GM08714 (cell line): ENCODE data around the gene RPL29.

Experiments used
- H3K4me3 ChIP-seq: fragments of 200-500 bp; sonication (Bioruptor generic); 2 replicates; pipeline ENCODE4 v1.5.1; 2014; ENCODE audit warnings: mild to moderate bottlenecking, low read length, inconsistent platforms
- ZNF274 ChIP-seq: IDR thresholded peaks from 2 replicates; pipeline ENCODE4 v1.6.1; 2012; ENCODE audit warnings: mild to moderate bottlenecking, low read depth, low read length

The RPL29 gene

GRCh38 chr3:52021489-52022268, 26.0 kb upstream of the RPL29 start:
- TF ChIP-seq ZNF274 = no peak
- no peak overlapping the region for H3K4me3 ChIP-seq

GRCh38 chr3:52020796-52021195, 25.1 kb upstream of the RPL29 start:
- H3K4me3 ChIP-seq = no peak overlapping the region
- no peak for TF ChIP-seq ZNF274

GRCh38 chr3:52019352-52020080, 23.8 kb upstream of the RPL29 start:
- no peak for TF ChIP-seq ZNF274
- H3K4me3 ChIP-seq = no peak overlapping the region

GRCh38 chr3:52018319-52019000, 22.8 kb upstream of the RPL29 start:
- TF ChIP-seq ZNF274 = no peak
- H3K4me3 ChIP-seq = no peak overlapping the region

- no peak overlapping the region for H3K4me3 ChIP-seq
- no peak for TF ChIP-seq ZNF274
Observed at GRCh38 chr3:52017586-52017985, 21.9 kb upstream of the RPL29 start.

- no peak overlapping the region for H3K4me3 ChIP-seq
- TF ChIP-seq ZNF274 = no peak
Observed at GRCh38 chr3:52015438-52016228, 19.9 kb upstream of the RPL29 start.

- TF ChIP-seq ZNF274 = no peak
- H3K4me3 ChIP-seq = no peak overlapping the region
Observed at GRCh38 chr3:52014613-52015012, 18.9 kb upstream of the RPL29 start.

GRCh38 chr3:52013802-52014598, 18.3 kb upstream of the RPL29 start:
- no peak for TF ChIP-seq ZNF274
- no peak overlapping the region for H3K4me3 ChIP-seq

GRCh38 chr3:52012699-52013098, 17.0 kb upstream of the RPL29 start:
- no peak for TF ChIP-seq ZNF274
- H3K4me3 ChIP-seq = no peak overlapping the region

- TF ChIP-seq ZNF274 = no peak
- H3K4me3 ChIP-seq = no peak overlapping the region
Observed at GRCh38 chr3:52010431-52010830, 14.7 kb upstream of the RPL29 start.

GRCh38 chr3:52007291-52007690, 11.6 kb upstream of the RPL29 start:
- H3K4me3 ChIP-seq = no peak overlapping the region
- no peak for TF ChIP-seq ZNF274

GRCh38 chr3:52006820-52007133, 11.1 kb upstream of the RPL29 start:
- H3K4me3 ChIP-seq = no peak overlapping the region
- no peak for TF ChIP-seq ZNF274

GRCh38 chr3:52006017-52006819, 10.5 kb upstream of the RPL29 start:
- no peak overlapping the region for H3K4me3 ChIP-seq
- TF ChIP-seq ZNF274 = no peak

GRCh38 chr3:52005571-52005986, 9.9 kb upstream of the RPL29 start:
- H3K4me3 ChIP-seq = no peak overlapping the region
- no peak for TF ChIP-seq ZNF274
